ENCODE measurements around the gene TSPAN18. TPM values are rescaled to one million over a fixed set of nuclear protein-coding genes. Genes with fewer than 3 reads are reported as not detected.

Gene TSPAN18
- total RNA-seq, 4 donors from 2014 or later: 3.6 to 12.4 (median 8.2) TPM

- no peaks in the 10 kb centered on the region for H3K36me3 ChIP-seq
- WGBS, 2 donors: 90% methylated on average over 9 of the region's 9 CpGs
- H3K27ac ChIP-seq: no peak overlapping the region
- intact Hi-C loops (cut with DNase I): no loop called here
- no peak for TF ChIP-seq CTCF (IDR thresholded peaks at IDR 0.05)
- peaks cover 0 to 10% of the 10 kb centered on the region in 2 donors for H3K4me1 ChIP-seq
- H3K9me3 ChIP-seq: no peaks in the 10 kb centered on the region
- H3K27me3 ChIP-seq: no peaks in the 10 kb centered on the region
- no peak overlapping the region for H3K4me3 ChIP-seq (replicated peaks in 1 of 3)
- no peak for DNase-seq
Measured at GRCh38 chr11:44823868-44824267, 97.1 kb downstream of the TSPAN18 start.

GRCh38 chr11:44824300-44824704, 97.5 kb downstream of the TSPAN18 start:
- H3K4me1 ChIP-seq: peaks cover 0 to 10% of the 10 kb centered on the region in 2 donors
- H3K27ac ChIP-seq: no peak overlapping the region

GRCh38 chr11:44825058-44825785, 98.5 kb downstream of the TSPAN18 start:
- no peak overlapping the region for H3K27ac ChIP-seq
- H3K9me3 ChIP-seq: no peaks in the 10 kb centered on the region
- TF ChIP-seq CTCF (IDR thresholded peaks at IDR 0.05): no peak
- no peak for TF ChIP-seq POLR2A (IDR thresholded peaks at IDR 0.05)
- 75 to 78% methylated on average over 10 to 14 of the region's 14 CpGs for WGBS, 2 donors
- peaks cover 0 to 10% of the 10 kb centered on the region in 2 donors for H3K4me1 ChIP-seq
- no peak for DNase-seq
- H3K4me3 ChIP-seq (replicated peaks in 1 of 3): no peak overlapping the region
- intact Hi-C loops (cut with DNase I): no loop called here
- H3K36me3 ChIP-seq: no peaks in the 10 kb centered on the region
- H3K27me3 ChIP-seq: no peaks in the 10 kb centered on the region

More at GRCh38 chr11:44824300-44824704, 97.5 kb downstream of the TSPAN18 start:
- intact Hi-C loops (cut with DNase I): no loop called here
- H3K27me3 ChIP-seq: no peaks in the 10 kb centered on the region
- no peaks in the 10 kb centered on the region for H3K9me3 ChIP-seq
- no peak for DNase-seq
- WGBS, 2 donors: 74 to 84% methylated on average over 5 of the region's 5 CpGs
- H3K4me3 ChIP-seq (replicated peaks in 1 of 3): no peak overlapping the region
- no peak for TF ChIP-seq POLR2A (IDR thresholded peaks at IDR 0.05)
- TF ChIP-seq CTCF (IDR thresholded peaks at IDR 0.05): no peak
- no peaks in the 10 kb centered on the region for H3K36me3 ChIP-seq

GRCh38 chr11:44826922-44827643, 100.3 kb downstream of the TSPAN18 start:
- 84 to 88% methylated on average over 7 of the region's 7 CpGs for WGBS, 2 donors
- peaks cover 0 to 10% of the 10 kb centered on the region in 2 donors for H3K4me1 ChIP-seq
- no peaks in the 10 kb centered on the region for H3K9me3 ChIP-seq
- no peaks in the 10 kb centered on the region for H3K27me3 ChIP-seq
- intact Hi-C loops (cut with DNase I): no loop called here
- H3K4me3 ChIP-seq (replicated peaks in 1 of 3): no peak overlapping the region
- no peak overlapping the region for H3K27ac ChIP-seq
- no peak for TF ChIP-seq CTCF (IDR thresholded peaks at IDR 0.05)
- TF ChIP-seq POLR2A (IDR thresholded peaks at IDR 0.05): no peak
- no peak for DNase-seq
- H3K36me3 ChIP-seq: no peaks in the 10 kb centered on the region

- no peak for DNase-seq
- Histone ChIP-seq H3K36me3 (no peaks in the 10 kb centered on the region), H3K9me3 (no peaks in the 10 kb centered on the region), H3K4me3 (replicated peaks in 1 of 3) (no peak overlapping the region), H3K27ac (no peak overlapping the region), H3K27me3 (no peaks in the 10 kb centered on the region), H3K4me1 (peaks cover 0 to 11% of the 10 kb centered on the region in 2 donors)
- intact Hi-C loops (cut with DNase I): no loop called here
- 93% methylated on average over 5 of the region's 5 CpGs for WGBS, 2 donors
- no peak for TF ChIP-seq CTCF (IDR thresholded peaks at IDR 0.05)
- TF ChIP-seq POLR2A (IDR thresholded peaks at IDR 0.05): no peak
Measured at GRCh38 chr11:44828296-44828695, 101.5 kb downstream of the TSPAN18 start.

Data from thyroid gland (tissue), 4 donors.